HG02870 (cell line): ENCODE results near the gene USP17L10.
"Not testable (repeated sequence)": the region's sequence is repeated elsewhere in the genome, so short reads cannot be mapped to it uniquely, and the experiment has no call there.

Experiments
- ATAC-seq: cut with Tn5 transposase; IDR thresholded peaks from one replicate; pipeline ENCODE4 v1.9.1; 2021; ENCODE audit warnings: mild to moderate bottlenecking, moderate library complexity; ENCODE audit not compliant: unreplicated experiment

USP17L10 gene

GRCh38 chr4:9210357-9210756 lies at the start of gene USP17L10:
TSS of gene USP17L10 (plus strand) at chr4:9210657. CDS start at chr4:9210657, 0 bp downstream.
- ATAC-seq, result not testable (repeated sequence)

GRCh38 chr4:9165990-9166389 lies 44.5 kb upstream of the USP17L10 start:
- ATAC-seq, result not testable (repeated sequence)

GRCh38 chr4:9169791-9170459 lies 40.5 kb upstream of the USP17L10 start, which contains the start of gene FAM90A26:
TSS of gene FAM90A26 (plus strand) at chr4:9170409. CDS start at chr4:9173173, 2,764 bp downstream.
- ATAC-seq, result not testable (repeated sequence)

DNA sequence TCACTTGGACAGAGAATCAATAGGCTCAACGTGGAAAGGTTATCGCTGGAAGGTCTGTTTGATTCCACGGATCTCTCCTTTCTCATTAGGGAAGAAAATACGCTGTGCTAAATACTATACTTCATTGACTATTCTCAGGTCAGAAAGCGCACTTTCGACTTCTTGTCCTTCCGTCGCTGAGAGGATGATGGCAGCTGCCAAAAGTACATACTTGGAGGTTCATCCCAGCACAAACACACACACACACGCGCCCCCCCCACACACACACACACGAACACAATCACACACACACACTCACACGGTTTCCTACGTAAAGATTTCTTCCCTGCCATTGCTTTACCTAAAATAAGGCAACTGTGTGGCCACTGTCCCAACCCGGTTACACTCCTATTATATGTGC lies 4.2 kb downstream of the USP17L10 start:
- not testable (repeated sequence) for ATAC-seq

DNA sequence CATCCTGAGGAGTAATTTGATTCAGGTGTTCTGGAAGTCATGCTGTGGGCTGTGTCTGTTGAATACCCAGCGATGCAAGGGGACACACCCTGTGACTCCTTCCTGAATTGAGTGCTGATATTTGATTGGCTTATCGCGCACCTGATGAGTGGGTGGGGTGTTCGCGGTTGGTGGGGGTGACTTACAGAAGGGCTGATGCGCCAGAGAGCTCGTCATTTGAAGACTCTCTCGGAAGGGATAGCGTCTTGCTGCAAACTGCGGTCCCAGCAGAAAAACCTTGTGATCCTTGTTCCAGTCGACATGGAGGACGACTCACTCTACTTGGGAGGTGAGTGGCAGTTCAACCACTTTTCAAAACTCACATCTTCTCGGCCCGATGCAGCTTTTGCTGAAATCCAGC lies 4.6 kb downstream of the USP17L10 start, which contains the start of gene USP17L11:
Gene USP17L11, plus strand, starts transcription at position 301 of the 400 bp plus-strand sequence. Its CDS starts 0 bp downstream, at position 301.
- not testable (repeated sequence) for ATAC-seq

DNA sequence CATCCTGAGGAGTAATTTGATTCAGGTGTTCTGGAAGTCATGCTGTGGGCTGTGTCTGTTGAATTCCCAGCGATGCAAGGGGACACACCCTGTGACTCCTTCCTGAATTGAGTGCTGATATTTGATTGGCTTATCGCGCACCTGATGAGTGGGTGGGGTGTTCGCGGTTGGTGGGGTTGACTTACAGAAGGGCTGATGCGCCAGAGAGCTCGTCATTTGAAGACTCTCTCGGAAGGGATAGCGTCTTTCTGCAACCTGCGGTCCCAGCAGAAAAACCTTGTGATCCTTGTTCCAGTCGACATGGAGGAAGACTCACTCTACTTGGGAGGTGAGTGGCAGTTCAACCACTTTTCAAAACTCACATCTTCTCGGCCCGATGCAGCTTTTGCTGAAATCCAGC lies 9.4 kb downstream of the USP17L10 start, which contains the start of gene USP17L12:
Gene USP17L12, plus strand, starts transcription at position 301 of the 400 bp plus-strand sequence. Its CDS starts 0 bp downstream, at position 301.
- not testable (repeated sequence) for ATAC-seq

DNA sequence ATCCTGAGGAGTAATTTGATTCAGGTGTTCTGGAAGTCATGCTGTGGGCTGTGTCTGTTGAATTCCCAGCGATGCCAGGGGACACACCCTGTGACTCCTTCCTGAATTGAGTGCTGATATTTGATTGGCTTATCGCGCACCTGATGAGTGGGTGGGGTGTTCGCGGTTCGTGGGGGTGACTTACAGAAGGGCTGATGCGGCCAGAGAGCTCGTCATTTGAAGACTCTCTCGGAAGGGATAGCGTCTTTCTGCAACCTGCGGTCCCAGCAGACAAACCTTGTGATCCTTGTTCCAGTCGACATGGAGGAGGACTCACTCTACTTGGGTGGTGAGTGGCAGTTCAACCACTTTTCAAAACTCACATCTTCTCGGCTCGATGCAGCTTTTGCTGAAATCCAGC lies 14.1 kb downstream of the USP17L10 start, which contains the start of gene USP17L13:
Gene USP17L13, plus strand, starts transcription at position 301 of the 400 bp plus-strand sequence. Its CDS starts 0 bp downstream, at position 301.
- not testable (repeated sequence) for ATAC-seq

GRCh38 chr4:9230249-9230648 lies 19.8 kb downstream of the USP17L10 start:
- not testable (repeated sequence) for ATAC-seq

DNA sequence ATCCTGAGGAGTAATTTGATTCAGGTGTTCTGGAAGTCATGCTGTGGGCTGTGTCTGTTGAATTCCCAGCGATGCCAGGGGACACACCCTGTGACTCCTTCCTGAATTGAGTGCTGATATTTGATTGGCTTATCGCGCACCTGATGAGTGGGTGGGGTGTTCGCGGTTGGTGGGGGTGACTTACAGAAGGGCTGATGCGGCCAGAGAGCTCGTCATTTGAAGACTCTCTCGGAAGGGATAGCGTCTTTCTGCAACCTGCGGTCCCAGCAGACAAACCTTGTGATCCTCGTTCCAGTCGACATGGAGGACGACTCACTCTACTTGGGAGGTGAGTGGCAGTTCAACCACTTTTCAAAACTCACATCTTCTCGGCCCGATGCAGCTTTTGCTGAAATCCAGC lies 23.6 kb downstream of the USP17L10 start, which contains the start of gene USP17L15:
Gene USP17L15, plus strand, starts transcription at position 301 of the 400 bp plus-strand sequence. Its CDS starts 0 bp downstream, at position 301.
- ATAC-seq, result not testable (repeated sequence)

GRCh38 chr4:9238461-9238860 lies 28.0 kb downstream of the USP17L10 start:
- ATAC-seq, result not testable (repeated sequence)

DNA sequence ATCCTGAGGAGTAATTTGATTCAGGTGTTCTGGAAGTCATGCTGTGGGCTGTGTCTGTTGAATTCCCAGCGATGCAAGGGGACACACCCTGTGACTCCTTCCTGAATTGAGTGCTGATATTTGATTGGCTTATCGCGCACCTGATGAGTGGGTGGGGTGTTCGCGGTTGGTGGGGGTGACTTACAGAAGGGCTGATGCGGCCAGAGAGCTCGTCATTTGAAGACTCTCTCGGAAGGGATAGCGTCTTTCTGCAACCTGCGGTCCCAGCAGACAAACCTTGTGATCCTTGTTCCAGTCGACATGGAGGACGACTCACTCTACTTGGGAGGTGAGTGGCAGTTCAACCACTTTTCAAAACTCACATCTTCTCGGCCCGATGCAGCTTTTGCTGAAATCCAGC lies 33.1 kb downstream of the USP17L10 start, which contains the start of gene USP17L17:
Gene USP17L17, plus strand, starts transcription at position 301 of the 400 bp plus-strand sequence. Its CDS starts 0 bp downstream, at position 301.
- ATAC-seq, result not testable (repeated sequence)

DNA sequence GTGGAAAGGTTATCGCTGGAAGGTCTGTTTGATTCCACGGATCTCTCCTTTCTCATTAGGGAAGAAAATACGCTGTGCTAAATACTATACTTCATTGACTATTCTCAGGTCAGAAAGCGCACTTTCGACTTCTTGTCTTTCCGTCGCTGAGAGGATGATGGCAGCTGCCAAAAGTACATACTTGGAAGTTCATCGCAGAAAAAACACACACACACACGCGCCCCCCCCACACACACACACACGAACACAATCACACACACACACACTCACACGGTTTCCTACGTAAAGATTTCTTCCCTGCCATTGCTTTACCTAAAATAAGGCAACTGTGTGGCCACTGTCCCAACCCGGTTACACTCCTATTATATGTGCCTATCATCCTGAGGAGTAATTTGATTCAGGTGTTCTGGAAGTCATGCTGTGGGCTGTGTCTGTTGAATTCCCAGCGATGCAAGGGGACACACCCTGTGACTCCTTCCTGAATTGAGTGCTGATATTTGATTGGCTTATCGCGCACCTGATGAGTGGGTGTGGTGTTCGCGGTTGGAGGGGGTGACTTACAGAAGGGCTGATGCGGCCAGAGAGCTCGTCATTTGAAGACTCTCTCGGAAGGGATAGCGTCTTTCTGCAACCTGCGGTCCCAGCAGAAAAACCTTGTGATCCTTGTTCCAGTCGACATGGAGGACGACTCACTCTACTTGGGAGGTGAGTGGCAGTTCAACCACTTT lies 37.7 kb downstream of the USP17L10 start, which contains the start of gene USP17L18:
Gene USP17L18, plus strand, starts transcription at position 678 of the 728 bp plus-strand sequence. Its CDS starts 0 bp downstream, at position 678.
- not testable (repeated sequence) for ATAC-seq

- ATAC-seq, result not testable (repeated sequence)
Measured at GRCh38 chr4:9253078-9253477, 42.6 kb downstream of the USP17L10 start, which contains the start of gene USP17L19. TSS of gene USP17L19 (plus strand) at chr4:9253378. CDS start at chr4:9253378, 0 bp downstream.

DNA sequence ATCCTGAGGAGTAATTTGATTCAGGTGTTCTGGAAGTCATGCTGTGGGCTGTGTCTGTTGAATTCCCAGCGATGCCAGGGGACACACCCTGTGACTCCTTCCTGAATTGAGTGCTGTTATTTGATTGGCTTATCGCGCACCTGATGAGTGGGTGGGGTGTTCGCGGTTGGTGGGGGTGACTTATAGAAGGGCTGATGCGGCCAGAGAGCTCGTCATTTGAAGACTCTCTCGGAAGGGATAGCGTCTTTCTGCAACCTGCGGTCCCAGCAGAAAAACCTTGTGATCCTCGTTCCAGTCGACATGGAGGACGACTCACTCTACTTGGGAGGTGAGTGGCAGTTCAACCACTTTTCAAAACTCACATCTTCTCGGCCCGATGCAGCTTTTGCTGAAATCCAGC lies 47.4 kb downstream of the USP17L10 start, which contains the start of gene USP17L20:
Gene USP17L20, plus strand, starts transcription at position 301 of the 400 bp plus-strand sequence. Its CDS starts 0 bp downstream, at position 301.
- not testable (repeated sequence) for ATAC-seq
